Measurements from ENCODE around the gene CMC2.

CMC2 gene

GRCh38 chr16:81006813-81007695 lies at the start of gene CMC2, which contains the start of gene CENPN:
Gene CMC2, minus strand, starts transcription at chr16:81006885. Its CDS starts 9,491 bp downstream, at chr16:80997394.
Gene CENPN, plus strand, starts transcription at chr16:81007214. Its CDS starts 4,726 bp downstream, at chr16:81011940.
- TF ChIP-seq BHLHE40 (IDR thresholded peaks at IDR 0.05; ENCODE audit: borderline replicate concordance) (peak; percentile 97), ELF4 (IDR thresholded peaks at IDR 0.05) (peak; percentile 41), FOXM1 (IDR thresholded peaks at IDR 0.05; ENCODE audit: borderline replicate concordance) (peak; percentile 95), SP1 (IDR thresholded peaks at IDR 0.05) (no peak), L3MBTL2 (conservative IDR thresholded peaks at IDR 0.05) (peak; percentile 95)
- ChIA-PET CTCF (interaction anchor here (0.5 kb wide), 1 partner anchor 9 kb away, joined by 3 read pairs; no protein-coding TSS in a partner anchor), POLR2A (interaction anchor here (0.6 to 1.4 kb wide), 12 partner anchors 10 to 71 kb away, joined by 3 to 10 read pairs (median 4); partner anchors contain the start of gene C16orf46)
- peak; percentile 89 for DNase-seq (ENCODE audit: extremely low spot score)

- CTCF ChIA-PET: no interaction called here
- no peak for TF ChIP-seq FOXA1 (IDR thresholded peaks at IDR 0.05)
- no peak for TF ChIP-seq PKNOX1 (IDR thresholded peaks at IDR 0.05)
- no peak for TF ChIP-seq HDGF (IDR thresholded peaks at IDR 0.05; ENCODE audit: borderline replicate concordance)
- TF ChIP-seq ZNF384 (IDR thresholded peaks at IDR 0.05): no peak
- POLR2A ChIA-PET: no interaction called here
- no peak for DNase-seq (ENCODE audit: extremely low spot score)
These were observed 47.1 kb upstream of the CMC2 start for GRCh38 chr16:81053761-81054160.

- TF ChIP-seq FOXM1 (IDR thresholded peaks at IDR 0.05; ENCODE audit: borderline replicate concordance) (no peak), ARNT (IDR thresholded peaks at IDR 0.05) (no peak), ZNF384 (IDR thresholded peaks at IDR 0.05) (no peak)
- ChIA-PET CTCF (no interaction called here), POLR2A (no interaction called here)
- DNase-seq (ENCODE audit: extremely low spot score): no peak
These were observed 36.1 kb upstream of the CMC2 start for GRCh38 chr16:81042821-81043220.

GRCh38 chr16:81041696-81042095 lies 35.0 kb upstream of the CMC2 start:
- TF ChIP-seq BHLHE40 (IDR thresholded peaks at IDR 0.05; ENCODE audit: borderline replicate concordance): no peak
- TF ChIP-seq FOXK2 (IDR thresholded peaks at IDR 0.05): no peak
- TF ChIP-seq L3MBTL2 (conservative IDR thresholded peaks at IDR 0.05): no peak
- no peak for TF ChIP-seq HDGF (IDR thresholded peaks at IDR 0.05; ENCODE audit: borderline replicate concordance)
- CTCF ChIA-PET: no interaction called here
- POLR2A ChIA-PET: no interaction called here
- DNase-seq (ENCODE audit: extremely low spot score): no peak

- ChIA-PET POLR2A (no interaction called here), CTCF (no interaction called here)
- no peak for DNase-seq (ENCODE audit: extremely low spot score)
- TF ChIP-seq TARDBP (IDR thresholded peaks at IDR 0.05): no peak
- TF ChIP-seq ZNF384 (IDR thresholded peaks at IDR 0.05): no peak
- no peak for TF ChIP-seq FOXM1 (IDR thresholded peaks at IDR 0.05; ENCODE audit: borderline replicate concordance)
- no peak for TF ChIP-seq HDGF (IDR thresholded peaks at IDR 0.05; ENCODE audit: borderline replicate concordance)
- no peak for TF ChIP-seq PKNOX1 (IDR thresholded peaks at IDR 0.05)
- TF ChIP-seq L3MBTL2 (conservative IDR thresholded peaks at IDR 0.05): no peak
- TF ChIP-seq BHLHE40 (IDR thresholded peaks at IDR 0.05; ENCODE audit: borderline replicate concordance): no peak
- no peak for TF ChIP-seq ARNT (IDR thresholded peaks at IDR 0.05)
- no peak for TF ChIP-seq LEF1 (IDR thresholded peaks at IDR 0.05; ENCODE audit: borderline replicate concordance)
- TF ChIP-seq SUZ12 (IDR thresholded peaks at IDR 0.05): no peak
These were observed 34.2 kb upstream of the CMC2 start for GRCh38 chr16:81040842-81041241.

GRCh38 chr16:81040131-81040530 lies 33.4 kb upstream of the CMC2 start:
- TF ChIP-seq CTBP1 (IDR thresholded peaks at IDR 0.05; ENCODE audit: borderline replicate concordance) (no peak), HDGF (IDR thresholded peaks at IDR 0.05; ENCODE audit: borderline replicate concordance) (no peak), SP1 (IDR thresholded peaks at IDR 0.05) (no peak), LEF1 (IDR thresholded peaks at IDR 0.05; ENCODE audit: borderline replicate concordance) (no peak), FOXA1 (IDR thresholded peaks at IDR 0.05) (no peak), BHLHE40 (IDR thresholded peaks at IDR 0.05; ENCODE audit: borderline replicate concordance) (no peak), ZNF384 (IDR thresholded peaks at IDR 0.05) (no peak), NFRKB (IDR thresholded peaks at IDR 0.05) (no peak), L3MBTL2 (conservative IDR thresholded peaks at IDR 0.05) (no peak), FOXK2 (IDR thresholded peaks at IDR 0.05) (no peak), ARNT (IDR thresholded peaks at IDR 0.05) (no peak), TARDBP (IDR thresholded peaks at IDR 0.05) (no peak)
- ChIA-PET CTCF (no interaction called here), POLR2A (no interaction called here)
- no peak for DNase-seq (ENCODE audit: extremely low spot score)

GRCh38 chr16:81036751-81037350 lies 30.2 kb upstream of the CMC2 start:
- no peak for DNase-seq (ENCODE audit: extremely low spot score)
- CTCF ChIA-PET: interaction anchor here (0.7 to 1.6 kb wide), 4 partner anchors 32 to 62 kb away, joined by 3 to 4 read pairs (median 3); no protein-coding TSS in a partner anchor
- TF ChIP-seq L3MBTL2 (conservative IDR thresholded peaks at IDR 0.05) (no peak), ARNT (IDR thresholded peaks at IDR 0.05) (no peak), LEF1 (IDR thresholded peaks at IDR 0.05; ENCODE audit: borderline replicate concordance) (no peak), HDGF (IDR thresholded peaks at IDR 0.05; ENCODE audit: borderline replicate concordance) (no peak), FOXA1 (IDR thresholded peaks at IDR 0.05) (no peak), ZNF384 (IDR thresholded peaks at IDR 0.05) (no peak), FOXK2 (IDR thresholded peaks at IDR 0.05) (no peak)

More at GRCh38 chr16:81036751-81037350, 30.2 kb upstream of the CMC2 start:
- POLR2A ChIA-PET: interaction anchor here (0.7 to 1.6 kb wide), 6 partner anchors 30 to 718 kb away, joined by 3 to 14 read pairs (median 4); partner anchors contain the start of genes C16orf46, CENPN and CMC2
